Testis (tissue), 3 donors: ENCODE measurements around the gene PXN. TPM values are rescaled to one million over a fixed set of nuclear protein-coding genes. Genes with fewer than 3 reads are reported as not detected.
A peak's percentile ranks its signal among the peaks of the same experiment; 100 is the strongest.
"Not testable (repeated sequence)": the region's sequence is repeated elsewhere in the genome, so short reads cannot be mapped to it uniquely, and the experiment has no call there.

ENCODE experiments used
- DNase-seq: peaks from one replicate; pipeline ENCODE4 v3.0.0-alpha.2; 2019
- H3K27ac ChIP-seq, 2 donors: fragments of 200-600 bp; sonication (generic); one replicate each; pipeline ENCODE4 v1.5.1; 2019
- H3K27me3 ChIP-seq: fragments of 200-600 bp; sonication (generic); one replicate; pipeline ENCODE4 v1.5.1; 2019
- H3K36me3 ChIP-seq: fragments of 200-600 bp; sonication (generic); one replicate; pipeline ENCODE4 v1.5.1; 2017; ENCODE audit warnings: low read depth; ENCODE audit errors: missing control alignments
- H3K4me1 ChIP-seq: fragments of 200-600 bp; sonication (generic); one replicate; pipeline ENCODE4 v1.5.1; 2019
- H3K4me3 ChIP-seq, 2 donors: fragments of 200-600 bp; sonication (generic); one replicate each; pipeline ENCODE4 v1.5.1; 2017 to 2019
- H3K9me3 ChIP-seq: fragments of 200-600 bp; sonication (generic); one replicate; pipeline ENCODE4 v1.5.1; 2017
- POLR2A ChIP-seq: fragments of 450-650 bp; IDR thresholded peaks from one replicate; pipeline ENCODE4 v1.6.1; 2017; ENCODE audit warnings: antibody characterized with exemption, mild to moderate bottlenecking, moderate library complexity
- WGBS, 2 donors: methylation state at CpG; one replicate each; pipeline ENCODE4 v1.1.5; 2018; 5-methylcytosine and 5-hydroxymethylcytosine counted together
- intact Hi-C: fragments of 100-400 bp; cut with DNase I; formaldehyde crosslinking; loops from one replicate; pipeline ENCODE4 v1.15.1; 2023; ENCODE audit warnings: low total_unique reads
- polyA plus RNA-seq: library from polyadenylated mRNA; stranded (reverse); fragments of 350-450 nt; fragmentation: Illumina TruSeq; extraction: RNeasy Lipid Tissue Mini Kit (QIAGEN cat#74804); gene quantifications from one replicate; pipeline ENCODE4 v1.2.3, GENCODE V29; 2014; ENCODE audit warnings: low read depth, low replicate concordance; ENCODE audit not compliant: insufficient read depth
- total RNA-seq, 2 donors: library from RNA; depleted of rRNA; stranded (reverse); fragments of >200 nt; gene quantifications; one replicate each; pipeline ENCODE4 v1.2.3, GENCODE V29; 2016
- TF ChIP-seq, protein P1 (sequence below), 3 experiments: fragments of 450-650 bp in 2 of 3; fragments of 200-600 bp in 1 of 3; sonication (generic) in 1 of 3; IDR thresholded peaks; one replicate each; pipeline ENCODE4 v1.5.1; 2016 to 2019; ENCODE audit warnings: antibody characterized with exemption in 3 of 3, mild to moderate bottlenecking in 2 of 3, moderate library complexity in 1 of 3

PXN gene
- total and polyA plus RNA-seq, 3 donors from 2014 or later: 81.8 to 89.6 (median 84.9) TPM

DNA sequence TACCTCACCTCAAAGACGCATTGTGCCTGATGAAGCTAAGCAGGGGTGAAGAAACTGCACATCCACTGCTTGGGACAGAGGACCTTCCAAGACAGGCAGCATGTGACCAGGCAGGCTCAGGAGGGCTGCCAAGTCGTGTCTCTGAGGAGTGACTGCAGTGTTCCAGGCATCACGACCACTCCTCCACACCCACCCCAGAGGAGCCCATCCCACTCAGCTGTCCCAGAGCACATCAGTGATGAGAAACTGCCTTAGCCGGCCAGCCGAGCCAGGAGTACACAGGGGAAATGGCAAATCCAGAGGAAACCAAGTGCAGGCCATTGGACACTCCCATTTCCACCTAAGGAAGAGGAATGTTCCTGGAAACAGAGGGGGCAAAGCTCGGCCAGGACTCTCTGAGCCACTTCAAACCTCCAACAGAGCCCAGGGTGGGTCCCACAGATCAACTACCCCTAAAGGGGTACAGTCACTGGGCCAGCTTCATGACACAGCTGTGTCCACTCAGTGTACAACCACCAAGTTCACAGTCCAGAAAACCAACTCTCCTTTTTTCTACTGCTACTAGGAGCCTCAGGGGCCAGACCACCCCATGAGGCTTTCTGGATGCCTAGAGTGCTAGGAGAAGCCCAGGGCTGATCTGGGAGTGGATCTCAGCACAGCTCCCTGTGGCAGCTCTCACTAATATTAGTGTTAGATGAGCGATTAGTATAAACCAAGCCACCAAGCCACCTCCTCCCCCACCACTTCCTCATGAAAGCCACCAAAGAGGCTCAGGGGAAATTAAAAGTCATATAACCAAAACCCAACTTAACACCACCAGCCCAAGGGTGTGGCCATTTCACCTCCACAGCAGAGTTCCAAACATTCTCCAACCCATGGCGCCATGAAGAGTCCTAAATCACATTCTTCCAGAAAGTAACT, 15.4 kb downstream of the PXN start:
- H3K4me3 ChIP-seq: no peak overlapping the region
- no peaks in the 10 kb centered on the region for H3K36me3 ChIP-seq
- WGBS, 2 donors: 40 to 59% methylated on average over 4 to 8 of the region's 8 CpGs
- peak overlapping the region; percentile 20 to 33 for H3K27ac ChIP-seq
- no peak for TF ChIP-seq POLR2A
- TF ChIP-seq, protein P1, sequence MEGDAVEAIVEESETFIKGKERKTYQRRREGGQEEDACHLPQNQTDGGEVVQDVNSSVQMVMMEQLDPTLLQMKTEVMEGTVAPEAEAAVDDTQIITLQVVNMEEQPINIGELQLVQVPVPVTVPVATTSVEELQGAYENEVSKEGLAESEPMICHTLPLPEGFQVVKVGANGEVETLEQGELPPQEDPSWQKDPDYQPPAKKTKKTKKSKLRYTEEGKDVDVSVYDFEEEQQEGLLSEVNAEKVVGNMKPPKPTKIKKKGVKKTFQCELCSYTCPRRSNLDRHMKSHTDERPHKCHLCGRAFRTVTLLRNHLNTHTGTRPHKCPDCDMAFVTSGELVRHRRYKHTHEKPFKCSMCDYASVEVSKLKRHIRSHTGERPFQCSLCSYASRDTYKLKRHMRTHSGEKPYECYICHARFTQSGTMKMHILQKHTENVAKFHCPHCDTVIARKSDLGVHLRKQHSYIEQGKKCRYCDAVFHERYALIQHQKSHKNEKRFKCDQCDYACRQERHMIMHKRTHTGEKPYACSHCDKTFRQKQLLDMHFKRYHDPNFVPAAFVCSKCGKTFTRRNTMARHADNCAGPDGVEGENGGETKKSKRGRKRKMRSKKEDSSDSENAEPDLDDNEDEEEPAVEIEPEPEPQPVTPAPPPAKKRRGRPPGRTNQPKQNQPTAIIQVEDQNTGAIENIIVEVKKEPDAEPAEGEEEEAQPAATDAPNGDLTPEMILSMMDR (IDR thresholded peaks at IDR 0.05): no peak
- peaks cover 24% of the 10 kb centered on the region for H3K4me1 ChIP-seq
- DNase-seq: peak; percentile 88
- no peaks in the 10 kb centered on the region for H3K27me3 ChIP-seq
- intact Hi-C loops: no loop called here
- no peaks in the 10 kb centered on the region for H3K9me3 ChIP-seq

DNA sequence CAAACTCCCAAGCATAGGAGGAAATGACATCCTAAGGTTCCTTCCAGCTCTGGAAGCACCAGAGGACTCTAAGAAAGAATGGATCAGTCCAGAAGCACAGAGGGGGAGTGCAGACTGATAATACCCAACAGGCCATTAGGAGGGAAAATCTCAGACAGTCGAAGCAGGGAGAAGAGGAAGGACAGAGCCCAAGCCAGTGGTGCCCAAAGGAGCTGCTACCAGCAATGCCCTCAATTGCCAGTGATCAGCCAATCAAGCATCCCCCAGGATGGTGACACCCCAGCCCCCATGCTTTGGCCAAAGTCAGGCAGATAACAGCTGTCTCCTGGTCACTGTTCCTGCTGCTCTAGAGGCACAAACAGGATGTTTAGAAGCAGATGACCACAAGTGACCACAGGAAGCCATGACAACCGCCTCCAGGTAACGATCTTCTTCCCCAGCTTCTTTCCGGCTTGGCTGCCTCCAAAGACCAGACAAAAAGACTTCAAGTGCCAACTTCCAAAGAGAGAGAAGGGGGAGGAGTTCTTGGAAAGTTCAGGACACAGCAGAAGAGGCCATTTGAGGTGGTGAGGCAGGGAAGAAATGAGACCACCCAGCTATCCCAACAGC, 16.2 kb downstream of the PXN start:
- no peaks in the 10 kb centered on the region for H3K27me3 ChIP-seq
- no peaks in the 10 kb centered on the region for H3K36me3 ChIP-seq
- peaks cover 28% of the 10 kb centered on the region for H3K4me1 ChIP-seq
- no peaks in the 10 kb centered on the region for H3K9me3 ChIP-seq
- no peak for DNase-seq
- 52 to 59% methylated on average over 4 of the region's 4 CpGs for WGBS, 2 donors
- peak overlapping the region; percentile 20 to 25 for H3K27ac ChIP-seq
- no peak overlapping the region for H3K4me3 ChIP-seq
- intact Hi-C loops: no loop called here
- no peak for TF ChIP-seq POLR2A
- TF ChIP-seq, protein P1 (IDR thresholded peaks at IDR 0.05): no peak

DNA sequence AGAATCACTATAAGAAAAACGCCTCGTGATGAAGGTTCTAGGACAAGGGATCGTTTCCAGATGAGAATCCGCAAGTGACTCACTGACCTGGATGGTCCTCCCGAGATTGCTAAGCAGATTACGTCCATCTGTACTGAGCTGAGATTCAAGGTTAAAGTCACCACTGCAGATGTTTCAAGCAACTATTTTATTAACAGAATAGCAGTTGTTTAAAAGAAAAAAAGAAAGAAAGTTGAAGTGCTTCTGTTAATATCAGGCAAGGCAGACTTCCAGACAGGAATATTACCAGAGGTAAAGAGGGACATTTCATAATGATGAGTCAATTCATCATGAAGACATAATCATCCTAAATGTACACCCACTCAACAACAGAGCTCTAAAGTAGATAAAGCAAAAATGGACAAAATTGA, 17.9 kb downstream of the PXN start:
- H3K27ac ChIP-seq: peak overlapping the region in 1 of 2 donors; percentile 48
- no peaks in the 10 kb centered on the region for H3K27me3 ChIP-seq
- 25 to 38% methylated on average over 6 of the region's 6 CpGs for WGBS, 2 donors
- no peaks in the 10 kb centered on the region for H3K36me3 ChIP-seq
- intact Hi-C loops: no loop called here
- DNase-seq: no peak
- TF ChIP-seq POLR2A: no peak
- TF ChIP-seq, protein P1 (IDR thresholded peaks at IDR 0.05): no peak
- H3K4me3 ChIP-seq: no peak overlapping the region
- peaks cover 35% of the 10 kb centered on the region for H3K4me1 ChIP-seq
- no peaks in the 10 kb centered on the region for H3K9me3 ChIP-seq

DNA sequence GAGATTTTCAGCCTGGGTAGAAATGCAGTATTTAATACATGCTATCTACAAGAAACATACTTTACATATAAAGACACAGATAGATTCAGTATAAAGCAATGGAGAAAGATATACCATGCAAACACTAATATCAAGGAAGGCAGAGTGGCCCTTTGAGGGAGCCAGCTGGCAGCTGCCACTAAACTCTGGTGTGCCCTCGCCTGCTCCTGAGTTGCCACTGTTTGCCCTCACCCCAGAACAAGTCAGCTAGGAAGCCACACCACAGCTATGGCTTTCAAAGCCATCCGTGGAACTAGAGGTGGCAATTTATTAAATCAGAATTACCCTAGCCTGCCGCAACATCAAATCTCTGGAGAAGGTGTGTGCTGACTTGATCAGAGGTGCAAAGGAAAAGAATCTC, 18.3 kb downstream of the PXN start:
- WGBS, 2 donors: 66 to 85% methylated on average over 2 to 3 of the region's 3 CpGs
- intact Hi-C loops: no loop called here
- H3K36me3 ChIP-seq: no peaks in the 10 kb centered on the region
- peaks cover 40% of the 10 kb centered on the region for H3K4me1 ChIP-seq
- H3K27ac ChIP-seq: peak overlapping the region; percentile 7 to 48
- DNase-seq: no peak
- no peaks in the 10 kb centered on the region for H3K27me3 ChIP-seq
- H3K9me3 ChIP-seq: no peaks in the 10 kb centered on the region
- H3K4me3 ChIP-seq: no peak overlapping the region
- no peak for TF ChIP-seq POLR2A
- TF ChIP-seq, protein P1 (IDR thresholded peaks at IDR 0.05): no peak

DNA sequence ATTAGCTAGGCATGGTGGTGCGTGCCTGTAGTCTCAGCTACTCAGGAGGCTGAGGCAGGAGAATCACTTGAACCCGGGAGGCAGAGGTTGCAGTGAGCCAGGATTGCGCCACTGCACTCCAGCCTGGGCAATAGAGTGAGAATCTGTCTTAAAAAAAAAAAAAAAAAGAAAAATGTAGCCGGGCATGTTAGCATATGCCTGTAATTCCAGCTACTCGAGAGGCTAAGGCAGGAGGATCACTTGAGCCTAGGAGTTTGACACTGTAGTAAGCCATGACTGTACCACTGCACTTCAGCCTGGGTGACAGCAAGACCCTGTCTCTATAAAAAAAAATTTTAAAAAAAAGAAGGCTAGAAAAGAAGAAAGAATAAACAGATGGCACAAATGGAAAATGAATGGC, 18.8 kb downstream of the PXN start:
- 82 to 88% methylated on average over 5 of the region's 5 CpGs for WGBS, 2 donors
- H3K27me3 ChIP-seq, H3K4me3 ChIP-seq, intact Hi-C loops, DNase-seq, H3K9me3 ChIP-seq, H3K36me3 ChIP-seq: not testable (repeated sequence)
- Histone ChIP-seq H3K27ac (peak overlapping the region; percentile 7 to 69), H3K4me1 (peaks cover 45% of the 10 kb centered on the region)
